ENCODE results near the gene MMP7. TPM values are rescaled to one million over a fixed set of nuclear protein-coding genes. Genes with fewer than 3 reads are reported as not detected.

The MMP7 gene
- total RNA-seq, 1 experiment from 2014 or later = 2.7 TPM

- peaks cover 26% of the 10 kb centered on the region; the same call in 1 of the 2 replicates for H3K9me3 ChIP-seq (ENCODE audit: control insufficient read depth, insufficient read depth, low read depth, low read length)
- H3K27ac ChIP-seq (ENCODE audit: low read length) = peak overlapping the region; percentile 36; the same call in 1 of the 2 replicates
- intact Hi-C loops (cut with micrococcal nuclease; ENCODE audit: unreplicated experiment) (no loop called here), in situ Hi-C loops (cut with HindIII; ENCODE audit: low pct_unique_long_range_greater_than_20kb, low sequenced_read_pairs) (no loop called here)
- peaks cover 18% of the 10 kb centered on the region for H3K4me1 ChIP-seq (ENCODE audit: control insufficient read depth, insufficient read depth, low read length)
- DNase-seq (ENCODE audit: low read depth, low spot score) (peak; percentile 82), ATAC-seq (peak; percentile 92)
- TF ChIP-seq SIN3A (IDR thresholded peaks at IDR 0.05; ENCODE audit: borderline replicate concordance, insufficient read depth, low read depth, low read length) = no peak
- no peak for TF ChIP-seq POLR2AphosphoS5 (IDR thresholded peaks at IDR 0.05; ENCODE audit: low read depth, low read length)
- no peak for TF ChIP-seq CTCF (IDR thresholded peaks at IDR 0.05)
- ChIA-PET POLR2A (interaction anchor here (0.7 kb wide), 1 partner anchor 198 kb away, joined by 3 read pairs; no protein-coding TSS in a partner anchor), CTCF (no interaction called here)
- no TSS peak for BruUV-seq (replicated peaks)
- no peaks in the 10 kb centered on the region for H3K27me3 ChIP-seq (ENCODE audit: control insufficient read depth, insufficient read depth, low read length)
- no peak overlapping the region for H3K4me3 ChIP-seq (ENCODE audit: low read depth in 2 of 2, low read length in 2 of 2)
- no peaks in the 10 kb centered on the region for H3K36me3 ChIP-seq (ENCODE audit: control insufficient read depth, insufficient read depth, low read length)
Measured at GRCh38 chr11:102564110-102564509, 33.6 kb upstream of the MMP7 start.

- Histone ChIP-seq H3K4me1 (ENCODE audit: control insufficient read depth, insufficient read depth, low read length) (peaks cover 18% of the 10 kb centered on the region), H3K27ac (ENCODE audit: low read length) (peak overlapping the region; percentile 78), H3K27me3 (ENCODE audit: control insufficient read depth, insufficient read depth, low read length) (no peaks in the 10 kb centered on the region), H3K4me3 (ENCODE audit: low read depth in 2 of 2, low read length in 2 of 2) (no peak overlapping the region), H3K36me3 (ENCODE audit: control insufficient read depth, insufficient read depth, low read length) (no peaks in the 10 kb centered on the region), H3K9me3 (ENCODE audit: control insufficient read depth, insufficient read depth, low read depth, low read length) (peaks cover 19% of the 10 kb centered on the region; the same call in 1 of the 2 replicates)
- POLR2A ChIA-PET = no interaction called here
- intact Hi-C loops (cut with micrococcal nuclease; ENCODE audit: unreplicated experiment) = no loop called here
- in situ Hi-C loops (cut with HindIII; ENCODE audit: low pct_unique_long_range_greater_than_20kb, low sequenced_read_pairs) = no loop called here
- no peak for DNase-seq (ENCODE audit: low read depth, low spot score)
- ATAC-seq = no peak
- no peak for TF ChIP-seq CTCF (IDR thresholded peaks at IDR 0.05)
- TF ChIP-seq REST (IDR thresholded peaks at IDR 0.05; ENCODE audit: insufficient read depth in 1 of 2, low read depth in 2 of 2, low read length in 1 of 2) = no peak
- TF ChIP-seq TCF7L2 (IDR thresholded peaks at IDR 0.05; ENCODE audit: low read depth, low read length) = no peak
- CTCF ChIA-PET = no interaction called here
- BruUV-seq (replicated peaks) = no TSS peak
Measured at GRCh38 chr11:102561636-102562035, 31.1 kb upstream of the MMP7 start.
